B cell (primary cell): ENCODE measurements around the gene EIF4E2. TPM values are rescaled to one million over a fixed set of nuclear protein-coding genes. Genes with fewer than 3 reads are reported as not detected.

Experiments
- ATAC-seq: fragments of 200-7000 bp; cut with Tn5 transposase; one replicate; pipeline ENCODE4 v1.10.0; 2021; ENCODE audit warnings: low read depth, mild to moderate bottlenecking, moderate number of reproducible peaks, moderate library complexity
- CTCF ChIA-PET: fragments of 350-600 bp; sonication (Branson Sonifier 250); formaldehyde crosslinking; loops from one replicate; lab custom pipeline; 2021; ENCODE audit warnings: antibody characterized with exemption, inconsistent platforms; lab: Charles Lee
- POLR2A ChIA-PET: fragments of 350-600 bp; sonication (Branson Sonifier 250); formaldehyde crosslinking; loops from one replicate; lab custom pipeline; 2021; ENCODE audit warnings: antibody characterized with exemption; lab: Charles Lee
- DNase-seq: peaks from one replicate; pipeline ENCODE4 v3.0.0; 2013
- H2AFZ ChIP-seq: 2 replicates; pipeline ENCODE4 v1.6.1; 2012; ENCODE audit warnings: mild to moderate bottlenecking, low read depth, low read length; ENCODE audit not compliant: insufficient read depth, poor library complexity, severe bottlenecking
- H3K27ac ChIP-seq, 2 donors: 1 replicate in 1 of 2; 2 replicates in 1 of 2; pipeline ENCODE4 v1.5.1; 2012 to 2013; ENCODE audit warnings: low read length in 2 of 2, mild to moderate bottlenecking in 2 of 2, moderate library complexity in 1 of 2
- H3K27me3 ChIP-seq, 4 experiments: fragments of 200-600 bp in 1 of 4; sonication (generic) in 1 of 4; replicated peaks in 1 of 4; 1 replicate in 2 of 4; 2 replicates in 2 of 4; pipeline versions ENCODE4 v1.6.1 to v1.7.0; 2013 to 2016; ENCODE audit warnings: low read length in 3 of 4, mild to moderate bottlenecking in 2 of 4, mixed read lengths in 1 of 4, moderate library complexity in 1 of 4; ENCODE audit not compliant: insufficient read depth in 4 of 4, control insufficient read depth in 3 of 4; ENCODE audit errors: control extremely low read depth in 1 of 4
- H3K36me3 ChIP-seq, 2 experiments: replicated peaks in 1 of 2; 1 replicate in 1 of 2; 2 replicates in 1 of 2; pipeline versions ENCODE4 v1.6.1 to v1.7.1; 2013; ENCODE audit warnings: low read length in 1 of 2; ENCODE audit not compliant: insufficient read depth in 2 of 2, control insufficient read depth in 1 of 2; ENCODE audit errors: control extremely low read depth in 1 of 2, extremely low read depth in 1 of 2
- H3K4me1 ChIP-seq, 2 donors: fragments of 200-600 bp in 1 of 2; sonication (generic) in 1 of 2; 1 replicate in 1 of 2; 2 replicates in 1 of 2; pipeline versions ENCODE4 v1.5.1 to v1.6.1; 2013 to 2017; ENCODE audit warnings: low read length in 2 of 2; ENCODE audit not compliant: control insufficient read depth in 2 of 2, insufficient read depth in 2 of 2
- H3K4me2 ChIP-seq: replicated peaks from 2 replicates; pipeline ENCODE3; 2012; ENCODE audit warnings: mild to moderate bottlenecking, low read depth, low read length; ENCODE audit not compliant: poor library complexity, severe bottlenecking
- H3K4me3 ChIP-seq, 5 experiments: fragments of 200-600 bp in 1 of 5; sonication (generic) in 1 of 5; 1 replicate in 3 of 5; 2 replicates in 2 of 5; pipeline versions ENCODE4 v1.5.1 to v1.7.0; 2011 to 2016; ENCODE audit warnings: low read length in 4 of 5, mild to moderate bottlenecking in 4 of 5, low read depth in 2 of 5, control low read depth in 1 of 5, moderate library complexity in 1 of 5; ENCODE audit not compliant: insufficient read depth in 1 of 5; ENCODE audit errors: control extremely low read depth in 1 of 5, extremely low read depth in 1 of 5
- H3K79me2 ChIP-seq: fragments of 200-600 bp; sonication (generic); one replicate; pipeline ENCODE4 v1.6.0; 2016; ENCODE audit warnings: low read length; ENCODE audit not compliant: control insufficient read depth, insufficient read depth
- H3K9ac ChIP-seq: fragments of 200-600 bp; sonication (generic); 2 replicates; pipeline ENCODE4 v1.6.1; 2017; ENCODE audit warnings: mild to moderate bottlenecking, low read length, moderate library complexity
- H3K9me3 ChIP-seq, 3 donors: one replicate each; pipeline versions ENCODE4 v1.6.1 to v1.7.1; 2013; ENCODE audit warnings: low read length in 2 of 3; ENCODE audit not compliant: control insufficient read depth in 2 of 3, insufficient read depth in 1 of 3; ENCODE audit errors: control extremely low read depth in 1 of 3
- H4K20me1 ChIP-seq: 2 replicates; pipeline ENCODE4 v1.6.0; 2012; ENCODE audit warnings: mild to moderate bottlenecking, low read length; ENCODE audit not compliant: insufficient read depth, control insufficient read depth, poor library complexity, severe bottlenecking
- H3K27ac Mint-ChIP-seq: one replicate; pipeline ENCODE4 v1.8.0; 2021; ENCODE audit warnings: mixed read lengths
- H3K27me3 Mint-ChIP-seq: one replicate; pipeline ENCODE4 v1.8.0; 2021; ENCODE audit warnings: mixed read lengths
- H3K4me1 Mint-ChIP-seq: one replicate; pipeline ENCODE4 v1.8.0; 2021; ENCODE audit warnings: mixed read lengths
- H3K4me3 Mint-ChIP-seq: one replicate; pipeline ENCODE4 v1.8.0; 2021; ENCODE audit warnings: mixed read lengths
- H3K9me3 Mint-ChIP-seq: one replicate; pipeline ENCODE4 v1.8.0; 2022; ENCODE audit warnings: mixed read lengths; ENCODE audit not compliant: insufficient read depth
- CTCF ChIP-seq: fragments of 200-600 bp; IDR thresholded peaks from one replicate; pipeline ENCODE4 v1.8.0; 2022; ENCODE audit warnings: antibody characterized with exemption, mild to moderate bottlenecking
- EZH2 ChIP-seq: IDR thresholded peaks from 2 replicates; pipeline ENCODE4 v1.6.1; 2012; ENCODE audit warnings: borderline replicate concordance, low read depth, mild to moderate bottlenecking, moderate library complexity, low read length; ENCODE audit not compliant: insufficient read depth, poor library complexity, severe bottlenecking
- WGBS: methylation state at CpG from one replicate; pipeline ENCODE4 v1.1.5; 2013; ENCODE audit warnings: missing lambda C conversion rate; ENCODE audit not compliant: insufficient coverage; 5-methylcytosine and 5-hydroxymethylcytosine counted together
- intact Hi-C: fragments of 100-400 bp; cut with micrococcal nuclease; formaldehyde crosslinking; loops from one replicate; pipeline ENCODE4 v1.10.0; 2022
- polyA plus RNA-seq: library from polyadenylated mRNA; depleted of rRNA; stranded (reverse); fragments of >200 nt; gene quantifications from 2 replicates; pipeline ENCODE4 v1.2.3, GENCODE V29; 2012
- total RNA-seq, 2 donors: library from RNA; stranded (reverse); fragments of 120-200 nt in 1 of 2; gene quantifications; 1 replicate in 1 of 2; 2 replicates in 1 of 2; pipeline versions ENCODE4 v1.2.3 to v1.2.4, GENCODE V29; 2013 to 2022

EIF4E2 gene
- total and polyA plus RNA-seq, 2 donors (not counting 1 experiment from before 2014, with no cell fraction given), result 17.9 to 67.0 TPM

DNA sequence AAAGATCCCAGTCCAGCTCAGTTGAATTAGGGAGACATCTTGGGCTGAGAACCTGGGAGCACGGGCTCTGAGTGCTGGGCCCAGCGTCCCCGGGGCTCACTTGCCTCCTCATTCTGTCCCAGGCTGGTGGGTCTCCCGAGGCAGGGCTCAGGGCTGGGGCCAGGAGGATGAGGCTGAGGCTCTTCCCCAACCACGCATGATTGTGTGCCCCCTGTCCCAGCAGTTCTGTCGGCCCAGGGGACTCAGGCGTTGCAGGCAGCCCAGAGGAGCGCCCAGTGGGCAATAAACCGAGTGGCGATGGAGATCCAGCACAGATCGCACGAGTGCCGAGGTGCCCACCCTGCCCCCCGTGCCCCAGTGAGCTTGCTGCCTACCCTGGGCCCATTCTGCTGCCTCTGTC is 29.4 kb upstream of the EIF4E2 start:
- no peak overlapping the region for H3K9ac ChIP-seq
- ChIA-PET POLR2A (no interaction called here), CTCF (interaction anchor here (1.3 to 2.0 kb wide), 3 partner anchors 8 to 25 kb away, joined by 3 to 5 read pairs (median 4); no protein-coding TSS in a partner anchor)
- intact Hi-C loops, result loop anchor here (5.0 kb wide), 1 partner anchor 614 kb away; no protein-coding TSS in a partner anchor
- H4K20me1 ChIP-seq, result no peaks in the 10 kb centered on the region
- no peaks in the 10 kb centered on the region for H3K9me3 Mint-ChIP-seq
- peaks cover 30 to 32% of the 10 kb centered on the region in 2 donors for H3K4me1 ChIP-seq
- H3K27me3 ChIP-seq, result peaks cover 0 to 50% (median 22%) of the 10 kb centered on the region in 4 experiments
- 90% methylated on average over 14 of the region's 14 CpGs for WGBS
- no peak overlapping the region for H3K27ac ChIP-seq
- TF ChIP-seq EZH2, result no peak
- no peak for TF ChIP-seq CTCF
- DNase-seq (no peak), ATAC-seq (no peak)
- H3K27me3 Mint-ChIP-seq, result peaks cover 20% of the 10 kb centered on the region
- no peaks in the 10 kb centered on the region for H3K79me2 ChIP-seq
- peaks cover 0 to 16% (median 0%) of the 10 kb centered on the region in 3 donors for H3K9me3 ChIP-seq
- peak overlapping the region; percentile 74 for H3K4me3 Mint-ChIP-seq
- H2AFZ ChIP-seq, result no peak overlapping the region
- no peaks in the 10 kb centered on the region for H3K36me3 ChIP-seq
- no peak overlapping the region for H3K4me3 ChIP-seq
- no peak overlapping the region for H3K27ac Mint-ChIP-seq
- no peak overlapping the region for H3K4me2 ChIP-seq
- H3K4me1 Mint-ChIP-seq, result peaks cover 17% of the 10 kb centered on the region

DNA sequence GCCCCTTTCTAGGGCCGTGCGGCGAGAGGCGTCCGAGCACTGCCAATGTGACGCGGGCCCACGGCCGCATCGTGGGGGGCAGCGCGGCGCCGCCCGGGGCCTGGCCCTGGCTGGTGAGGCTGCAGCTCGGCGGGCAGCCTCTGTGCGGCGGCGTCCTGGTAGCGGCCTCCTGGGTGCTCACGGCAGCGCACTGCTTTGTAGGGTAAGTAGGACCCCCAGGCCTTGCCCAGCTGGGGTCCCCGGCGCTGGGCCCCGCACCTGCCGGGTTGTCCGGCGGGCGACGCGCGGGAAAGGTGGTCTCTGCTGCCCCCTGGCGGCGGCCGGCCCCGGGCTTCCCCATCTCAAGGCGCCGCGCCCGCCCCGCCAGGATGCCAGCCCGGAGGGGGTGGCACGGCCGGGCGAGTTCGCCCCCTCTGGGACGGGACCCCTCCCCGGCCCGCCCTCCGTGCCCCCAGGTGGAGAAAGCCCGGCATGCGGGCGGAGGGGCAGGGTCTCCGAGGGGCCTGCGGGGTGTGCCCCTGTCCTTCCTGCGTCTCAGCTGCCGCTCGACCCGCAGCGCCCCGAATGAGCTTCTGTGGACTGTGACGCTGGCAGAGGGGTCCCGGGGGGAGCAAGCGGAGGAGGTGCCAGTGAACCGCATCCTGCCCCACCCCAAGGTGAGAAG is 28.4 kb upstream of the EIF4E2 start:
- Histone ChIP-seq H3K27me3 (peaks cover 0 to 50% (median 22%) of the 10 kb centered on the region in 4 experiments), H3K36me3 (no peaks in the 10 kb centered on the region), H4K20me1 (no peaks in the 10 kb centered on the region), H2AFZ (peak overlapping the region; percentile 64), H3K79me2 (no peaks in the 10 kb centered on the region), H3K4me2 (peak overlapping the region; percentile 85), H3K4me3 (peak overlapping the region in 3 of 5 experiments; percentile 32 to 58 (median 43)), H3K9me3 (peaks cover 0 to 16% (median 0%) of the 10 kb centered on the region in 3 donors), H3K27ac (no peak overlapping the region), H3K4me1 (peaks cover 30 to 32% of the 10 kb centered on the region in 2 donors), H3K9ac (peak overlapping the region; percentile 51)
- DNase-seq (peak; percentile 78), ATAC-seq (peak; percentile 74)
- Mint-ChIP-seq H3K4me3 (peak overlapping the region; percentile 74), H3K9me3 (no peaks in the 10 kb centered on the region), H3K27ac (no peak overlapping the region), H3K4me1 (peaks cover 17% of the 10 kb centered on the region), H3K27me3 (peaks cover 26% of the 10 kb centered on the region)
- intact Hi-C loops, result loop anchor here (5.0 kb wide), 1 partner anchor 615 kb away; no protein-coding TSS in a partner anchor
- 9% methylated on average over 66 of the region's 66 CpGs for WGBS
- POLR2A ChIA-PET, result no interaction called here
- TF ChIP-seq CTCF, result peak; percentile 94
- TF ChIP-seq EZH2, result no peak
- CTCF ChIA-PET, result interaction anchor here (0.8 to 2.0 kb wide), 5 partner anchors 9 to 615 kb away, joined by 3 to 5 read pairs (median 3); no protein-coding TSS in a partner anchor
